ENCODE results near the gene CATSPERE. TPM values are rescaled to one million over a fixed set of nuclear protein-coding genes. Genes with fewer than 3 reads are reported as not detected.
"Not testable (repeated sequence)": the region's sequence is repeated elsewhere in the genome, so short reads cannot be mapped to it uniquely, and the experiment has no call there.

CATSPERE gene
- total RNA-seq, 1 donor from 2014 or later, result 1.1 TPM

DNA sequence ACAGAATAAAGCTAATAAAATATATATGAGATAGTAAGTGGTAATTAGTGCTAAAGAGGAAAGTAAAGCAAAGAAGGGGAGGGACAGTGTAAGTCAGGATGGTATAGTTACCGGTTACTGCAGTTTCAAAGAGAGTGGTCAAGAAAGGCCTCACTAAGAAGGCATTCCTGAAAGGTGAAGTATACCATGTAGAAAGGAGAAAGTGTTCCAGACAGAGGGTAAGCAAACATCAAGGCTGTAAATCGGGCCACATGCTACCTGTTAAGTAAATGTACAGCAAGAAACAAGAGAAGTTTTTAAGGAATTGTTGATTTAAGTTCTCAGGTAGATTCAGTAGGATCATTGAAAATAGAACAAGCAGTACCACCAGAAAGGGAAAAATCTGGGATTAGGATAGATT is 201.5 kb downstream of the CATSPERE start:
- Histone ChIP-seq H3K9ac (ENCODE audit: low read length) (no peak overlapping the region), H3K4me1 (ENCODE audit: insufficient read depth, low read length) (peaks cover 7% of the 10 kb centered on the region), H3K4me3 (ENCODE audit: insufficient read depth, low read depth, low read length) (no peak overlapping the region), H2AFZ (ENCODE audit: low read depth, low read length) (no peak overlapping the region), H3K79me2 (ENCODE audit: insufficient read depth, low read length) (peaks cover 89% of the 10 kb centered on the region), H3K9me3 (ENCODE audit: insufficient read depth, low read depth, low read length) (no peaks in the 10 kb centered on the region), H3K27ac (ENCODE audit: low read depth, low read length) (no peak overlapping the region), H3K4me2 (ENCODE audit: low read length) (no peak overlapping the region), H3K27me3 (ENCODE audit: insufficient read depth, low read length) (no peaks in the 10 kb centered on the region), H4K20me1 (ENCODE audit: insufficient read depth, low read length) (peaks cover 60% of the 10 kb centered on the region), H3K36me3 (ENCODE audit: insufficient read depth, low read length) (no peaks in the 10 kb centered on the region)
- Mint-ChIP-seq H3K4me1 (ENCODE audit: low read depth, unreplicated experiment) (peaks cover 9% of the 10 kb centered on the region), H3K36me3 (ENCODE audit: low read depth, unreplicated experiment) (peaks cover 6% of the 10 kb centered on the region), H3K27me3 (ENCODE audit: low read depth, unreplicated experiment) (no peaks in the 10 kb centered on the region), H3K27ac (ENCODE audit: unreplicated experiment) (no peak overlapping the region), H3K4me3 (ENCODE audit: unreplicated experiment) (no peak overlapping the region), H3K9me3 (ENCODE audit: unreplicated experiment) (no peaks in the 10 kb centered on the region)
- TF ChIP-seq, protein P1, sequence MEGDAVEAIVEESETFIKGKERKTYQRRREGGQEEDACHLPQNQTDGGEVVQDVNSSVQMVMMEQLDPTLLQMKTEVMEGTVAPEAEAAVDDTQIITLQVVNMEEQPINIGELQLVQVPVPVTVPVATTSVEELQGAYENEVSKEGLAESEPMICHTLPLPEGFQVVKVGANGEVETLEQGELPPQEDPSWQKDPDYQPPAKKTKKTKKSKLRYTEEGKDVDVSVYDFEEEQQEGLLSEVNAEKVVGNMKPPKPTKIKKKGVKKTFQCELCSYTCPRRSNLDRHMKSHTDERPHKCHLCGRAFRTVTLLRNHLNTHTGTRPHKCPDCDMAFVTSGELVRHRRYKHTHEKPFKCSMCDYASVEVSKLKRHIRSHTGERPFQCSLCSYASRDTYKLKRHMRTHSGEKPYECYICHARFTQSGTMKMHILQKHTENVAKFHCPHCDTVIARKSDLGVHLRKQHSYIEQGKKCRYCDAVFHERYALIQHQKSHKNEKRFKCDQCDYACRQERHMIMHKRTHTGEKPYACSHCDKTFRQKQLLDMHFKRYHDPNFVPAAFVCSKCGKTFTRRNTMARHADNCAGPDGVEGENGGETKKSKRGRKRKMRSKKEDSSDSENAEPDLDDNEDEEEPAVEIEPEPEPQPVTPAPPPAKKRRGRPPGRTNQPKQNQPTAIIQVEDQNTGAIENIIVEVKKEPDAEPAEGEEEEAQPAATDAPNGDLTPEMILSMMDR (IDR thresholded peaks at IDR 0.05; ENCODE audit: insufficient read depth, low read depth, low read length), result no peak
- no peak for TF ChIP-seq EZH2 (IDR thresholded peaks at IDR 0.05; ENCODE audit: insufficient read depth, low read length)
- FAIRE-seq (no peak), DNase-seq (ENCODE audit: low read depth) (no peak)

DNA sequence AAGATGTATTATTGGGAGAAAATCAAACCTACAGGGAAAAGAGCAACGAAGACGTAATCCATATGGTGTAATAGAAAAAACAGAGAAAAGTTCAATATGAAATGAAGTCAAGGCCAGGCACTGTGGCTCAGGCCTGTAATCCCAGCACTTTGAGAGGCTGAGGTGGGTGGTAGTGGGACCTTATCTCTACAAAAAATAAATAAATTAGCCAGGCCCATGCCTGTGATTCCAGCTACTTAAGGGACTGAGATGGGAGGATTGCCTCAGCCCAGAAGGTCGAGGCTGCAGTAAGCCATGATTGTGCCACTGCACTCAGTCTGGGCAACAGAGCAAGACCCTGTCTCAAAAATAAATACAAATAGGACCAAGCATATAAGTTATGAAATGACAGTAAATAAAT is 203.3 kb downstream of the CATSPERE start:
- no peaks in the 10 kb centered on the region for H3K9me3 Mint-ChIP-seq (ENCODE audit: unreplicated experiment)
- Histone ChIP-seq H3K27ac (ENCODE audit: low read depth, low read length) (no peak overlapping the region), H3K36me3 (ENCODE audit: insufficient read depth, low read length) (no peaks in the 10 kb centered on the region), H3K9me3 (ENCODE audit: insufficient read depth, low read depth, low read length) (no peaks in the 10 kb centered on the region), H2AFZ (ENCODE audit: low read depth, low read length) (no peak overlapping the region), H3K9ac (ENCODE audit: low read length) (no peak overlapping the region), H3K27me3 (ENCODE audit: insufficient read depth, low read length) (no peaks in the 10 kb centered on the region), H3K4me2 (ENCODE audit: low read length) (no peak overlapping the region), H3K79me2 (ENCODE audit: insufficient read depth, low read length) (peaks cover 89% of the 10 kb centered on the region), H4K20me1 (ENCODE audit: insufficient read depth, low read length) (peaks cover 45% of the 10 kb centered on the region), H3K4me1 (ENCODE audit: insufficient read depth, low read length) (peaks cover 7% of the 10 kb centered on the region), H3K4me3 (ENCODE audit: insufficient read depth, low read depth, low read length) (no peak overlapping the region)
- FAIRE-seq (no peak), DNase-seq (ENCODE audit: low read depth) (no peak)
- peaks cover 9% of the 10 kb centered on the region for H3K4me1 Mint-ChIP-seq (ENCODE audit: low read depth, unreplicated experiment)
- H3K27me3 Mint-ChIP-seq (ENCODE audit: low read depth, unreplicated experiment), result no peaks in the 10 kb centered on the region
- no peak overlapping the region for H3K4me3 Mint-ChIP-seq (ENCODE audit: unreplicated experiment)
- peaks cover 5% of the 10 kb centered on the region for H3K36me3 Mint-ChIP-seq (ENCODE audit: low read depth, unreplicated experiment)
- TF ChIP-seq, protein P1 (IDR thresholded peaks at IDR 0.05; ENCODE audit: insufficient read depth, low read depth, low read length), result no peak
- no peak for TF ChIP-seq EZH2 (IDR thresholded peaks at IDR 0.05; ENCODE audit: insufficient read depth, low read length)
- H3K27ac Mint-ChIP-seq (ENCODE audit: unreplicated experiment), result no peak overlapping the region

- no peak for TF ChIP-seq EZH2 (IDR thresholded peaks at IDR 0.05; ENCODE audit: insufficient read depth, low read length)
- TF ChIP-seq, protein P1 (IDR thresholded peaks at IDR 0.05; ENCODE audit: insufficient read depth, low read depth, low read length), result no peak
- Histone ChIP-seq H3K27ac (ENCODE audit: low read depth, low read length) (no peak overlapping the region), H3K9ac (ENCODE audit: low read length) (no peak overlapping the region), H3K4me1 (ENCODE audit: insufficient read depth, low read length) (peaks cover 7% of the 10 kb centered on the region), H3K4me3 (ENCODE audit: insufficient read depth, low read depth, low read length) (no peak overlapping the region), H3K79me2 (ENCODE audit: insufficient read depth, low read length) (peaks cover 83% of the 10 kb centered on the region), H3K27me3 (ENCODE audit: insufficient read depth, low read length) (no peaks in the 10 kb centered on the region), H3K9me3 (ENCODE audit: insufficient read depth, low read depth, low read length) (no peaks in the 10 kb centered on the region), H3K4me2 (ENCODE audit: low read length) (no peak overlapping the region), H2AFZ (ENCODE audit: low read depth, low read length) (no peak overlapping the region), H4K20me1 (ENCODE audit: insufficient read depth, low read length) (peaks cover 43% of the 10 kb centered on the region), H3K36me3 (ENCODE audit: insufficient read depth, low read length) (no peaks in the 10 kb centered on the region)
- Mint-ChIP-seq H3K4me1 (ENCODE audit: low read depth, unreplicated experiment) (peaks cover 9% of the 10 kb centered on the region), H3K36me3 (ENCODE audit: low read depth, unreplicated experiment) (peaks cover 4% of the 10 kb centered on the region), H3K27ac (ENCODE audit: unreplicated experiment) (no peak overlapping the region), H3K27me3 (ENCODE audit: low read depth, unreplicated experiment) (no peaks in the 10 kb centered on the region), H3K4me3 (ENCODE audit: unreplicated experiment) (no peak overlapping the region), H3K9me3 (ENCODE audit: unreplicated experiment) (no peaks in the 10 kb centered on the region)
- peak; percentile 20 for DNase-seq (ENCODE audit: low read depth)
- no peak for FAIRE-seq
Observed at GRCh38 chr1:244665771-244666217, 204.7 kb downstream of the CATSPERE start.

DNA sequence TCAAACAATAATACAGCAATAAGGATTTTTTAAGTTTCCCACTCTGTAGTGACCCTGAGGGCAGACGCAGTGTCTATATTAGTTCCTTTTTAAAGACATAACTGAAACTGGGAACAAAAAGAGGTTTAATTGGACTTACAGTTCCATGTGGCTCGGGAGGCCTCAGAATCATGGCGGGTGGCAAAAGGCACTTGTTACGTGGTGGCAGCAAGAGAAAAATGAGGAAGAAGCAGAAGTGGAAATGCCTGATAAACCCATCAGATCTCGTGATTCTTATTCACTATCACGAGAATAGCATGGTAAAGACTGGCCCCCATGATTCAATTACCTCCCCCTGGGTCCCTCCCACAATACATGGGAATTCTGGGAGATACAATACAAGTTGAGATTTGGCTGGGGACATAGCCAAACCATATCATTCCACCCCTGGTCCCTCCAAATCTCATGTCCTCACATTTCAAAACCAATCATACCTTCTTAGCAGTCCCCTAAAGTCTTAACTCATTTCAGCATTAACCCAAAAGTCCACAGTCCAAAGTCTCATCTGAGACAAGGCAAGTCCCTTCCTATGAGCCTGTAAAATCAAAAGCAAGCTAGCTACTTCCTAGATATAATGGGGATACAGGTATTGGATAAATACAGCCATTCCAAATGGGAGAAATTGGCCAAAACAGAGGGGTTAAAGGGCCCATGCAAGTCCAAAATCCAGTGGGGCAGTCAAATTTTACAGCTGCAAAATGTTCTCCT is 205.8 kb downstream of the CATSPERE start:
- not testable (repeated sequence) for DNase-seq (ENCODE audit: low read depth); H3K9ac ChIP-seq (ENCODE audit: low read length); H3K36me3 Mint-ChIP-seq (ENCODE audit: low read depth, unreplicated experiment); FAIRE-seq; H2AFZ ChIP-seq (ENCODE audit: low read depth, low read length); H3K4me3 Mint-ChIP-seq (ENCODE audit: unreplicated experiment); H3K4me2 ChIP-seq (ENCODE audit: low read length); H3K9me3 Mint-ChIP-seq (ENCODE audit: unreplicated experiment); H3K27me3 Mint-ChIP-seq (ENCODE audit: low read depth, unreplicated experiment); H3K27ac Mint-ChIP-seq (ENCODE audit: unreplicated experiment); H3K36me3 ChIP-seq (ENCODE audit: insufficient read depth, low read length); H3K27ac ChIP-seq (ENCODE audit: low read depth, low read length); H3K27me3 ChIP-seq (ENCODE audit: insufficient read depth, low read length); H3K4me3 ChIP-seq (ENCODE audit: insufficient read depth, low read depth, low read length); H3K4me1 ChIP-seq (ENCODE audit: insufficient read depth, low read length); H3K9me3 ChIP-seq (ENCODE audit: insufficient read depth, low read depth, low read length); H3K4me1 Mint-ChIP-seq (ENCODE audit: low read depth, unreplicated experiment)
- Histone ChIP-seq H3K79me2 (ENCODE audit: insufficient read depth, low read length) (peaks cover 88% of the 10 kb centered on the region), H4K20me1 (ENCODE audit: insufficient read depth, low read length) (peaks cover 43% of the 10 kb centered on the region)
